Gastroesophageal sphincter (tissue), 4 donors: ENCODE measurements around the gene CAMK1D. TPM values are rescaled to one million over a fixed set of nuclear protein-coding genes. Genes with fewer than 3 reads are reported as not detected.
"Not testable (repeated sequence)": the region's sequence is repeated elsewhere in the genome, so short reads cannot be mapped to it uniquely, and the experiment has no call there.

Experiments
- ATAC-seq: fragments of 150-250 bp; one replicate; pipeline ENCODE4 v1.9.1; 2016; ENCODE audit warnings: mild to moderate bottlenecking, moderate library complexity
- H3K27ac ChIP-seq, 4 donors: fragments of 200-600 bp; sonication (generic) in 3 of 4; 1 replicate in 3 of 4; 2 replicates in 1 of 4; pipeline ENCODE4 v1.5.1; 2016 to 2019
- H3K27me3 ChIP-seq: fragments of 200-600 bp; sonication (generic); one replicate; pipeline ENCODE4 v1.5.1; 2019
- H3K36me3 ChIP-seq, 2 donors: fragments of 200-600 bp; sonication (generic); one replicate each; pipeline ENCODE4 v1.5.1; 2019; ENCODE audit warnings: control low read depth in 1 of 2
- H3K4me1 ChIP-seq, 3 donors: fragments of 200-600 bp; sonication (generic); 1 replicate in 2 of 3; 2 replicates in 1 of 3; pipeline ENCODE4 v1.5.1; 2016 to 2019; ENCODE audit warnings: control low read depth in 2 of 3
- H3K4me3 ChIP-seq, 2 donors: fragments of 200-600 bp; sonication (generic); one replicate each; pipeline ENCODE4 v1.5.1; 2019; ENCODE audit warnings: mild to moderate bottlenecking in 1 of 2, moderate library complexity in 1 of 2
- H3K9me3 ChIP-seq, 3 donors: fragments of 200-600 bp; sonication (generic); one replicate each; pipeline ENCODE4 v1.5.1; 2017 to 2019; ENCODE audit warnings: control low read depth in 2 of 3
- CTCF ChIP-seq, 4 experiments: fragments of 200-600 bp in 2 of 4; fragments of 450-650 bp in 2 of 4; sonication (generic) in 1 of 4; IDR thresholded peaks; one replicate each; pipeline ENCODE4 v1.5.1; 2017 to 2019; ENCODE audit warnings: antibody characterized with exemption in 4 of 4, mild to moderate bottlenecking in 2 of 4, moderate library complexity in 2 of 4
- EP300 ChIP-seq: sonication (generic); formaldehyde crosslinking; IDR thresholded peaks from one replicate; pipeline ENCODE4 v1.6.1; 2017; ENCODE audit warnings: antibody characterized with exemption, mild to moderate bottlenecking
- POLR2A ChIP-seq, 2 donors: fragments of 450-650 bp; IDR thresholded peaks; one replicate each; pipeline ENCODE4 v1.6.1; 2017; ENCODE audit warnings: antibody characterized with exemption in 2 of 2, mild to moderate bottlenecking in 2 of 2, moderate library complexity in 1 of 2
- POLR2AphosphoS5 ChIP-seq: sonication (generic); formaldehyde crosslinking; IDR thresholded peaks from one replicate; pipeline ENCODE4 v1.6.1; 2017; ENCODE audit warnings: antibody characterized with exemption
- WGBS, 2 donors: methylation state at CpG; one replicate each; pipeline ENCODE4 v1.1.5; 2018; ENCODE audit warnings: low coverage in 1 of 2; 5-methylcytosine and 5-hydroxymethylcytosine counted together
- total RNA-seq, 4 donors: library from RNA; depleted of rRNA; stranded (reverse); fragments of >200 nt; gene quantifications; one replicate each; pipeline ENCODE4 v1.1.0, GENCODE V29; 2016

The CAMK1D gene
- total RNA-seq, 4 donors from 2014 or later: 11.6 to 18.3 (median 15.3) TPM

DNA sequence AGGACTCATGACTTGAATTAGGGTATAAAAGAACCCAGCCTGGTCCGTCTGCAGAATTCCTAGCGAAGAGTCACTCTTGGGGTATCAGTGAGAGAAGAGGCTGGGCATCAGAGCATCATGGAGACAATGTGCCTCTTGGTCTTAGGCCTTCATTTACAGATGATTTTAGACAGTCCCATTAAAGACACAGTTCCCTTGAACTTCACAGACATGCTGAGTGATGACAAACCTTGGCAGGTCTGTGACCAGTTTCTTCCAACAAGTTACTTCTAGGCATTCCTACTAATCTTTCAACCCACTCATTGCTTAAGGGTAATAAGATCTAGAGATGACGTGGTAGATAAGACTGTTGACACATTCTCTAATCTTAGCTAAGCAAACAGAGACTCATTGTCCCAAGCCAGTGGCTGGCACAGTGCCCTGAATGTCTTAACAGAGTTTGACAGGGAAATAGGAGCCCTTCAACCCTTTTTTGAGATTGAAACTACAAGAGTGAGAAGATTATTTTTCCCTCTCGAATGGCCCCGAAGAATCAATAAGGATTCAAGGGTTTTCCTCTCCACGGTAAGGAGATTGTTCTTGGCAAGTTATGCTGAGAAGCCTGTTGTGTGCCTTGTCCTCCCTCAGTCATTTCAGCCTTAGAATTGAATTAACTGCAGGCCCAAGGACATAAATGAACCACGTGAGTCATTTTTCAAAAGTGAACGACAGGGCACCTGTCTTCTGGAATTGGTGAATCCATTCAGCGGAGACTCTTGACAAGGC, 371.1 kb downstream of the CAMK1D start:
- 36 to 60% methylated on average over 4 to 7 of the region's 9 CpGs for WGBS, 2 donors
- H3K36me3 ChIP-seq: no peaks in the 10 kb centered on the region
- no peak overlapping the region for H3K4me3 ChIP-seq
- no peaks in the 10 kb centered on the region for H3K27me3 ChIP-seq
- peaks cover 0 to 24% (median 0%) of the 10 kb centered on the region in 3 donors for H3K4me1 ChIP-seq
- ATAC-seq: peak; percentile 87
- H3K9me3 ChIP-seq: no peaks in the 10 kb centered on the region
- TF ChIP-seq POLR2AphosphoS5 (peak; percentile 69), EP300 (no peak)
- peak overlapping the region in 3 of 4 donors; percentile 15 to 42 (median 25) for H3K27ac ChIP-seq

- 88 to 100% methylated on average over 3 of the region's 3 CpGs for WGBS, 2 donors
- TF ChIP-seq POLR2A (IDR thresholded peaks at IDR 0.05) (no peak), EP300 (no peak), CTCF (IDR thresholded peaks at IDR 0.05) (no peak), POLR2AphosphoS5 (no peak)
- no peak for ATAC-seq
- Histone ChIP-seq H3K4me1 (peaks cover 0 to 24% (median 0%) of the 10 kb centered on the region in 3 donors), H3K4me3 (no peak overlapping the region), H3K36me3 (no peaks in the 10 kb centered on the region), H3K27me3 (no peaks in the 10 kb centered on the region), H3K9me3 (no peaks in the 10 kb centered on the region), H3K27ac (no peak overlapping the region)
Measured at GRCh38 chr10:12721334-12721733, 372.0 kb downstream of the CAMK1D start.

DNA sequence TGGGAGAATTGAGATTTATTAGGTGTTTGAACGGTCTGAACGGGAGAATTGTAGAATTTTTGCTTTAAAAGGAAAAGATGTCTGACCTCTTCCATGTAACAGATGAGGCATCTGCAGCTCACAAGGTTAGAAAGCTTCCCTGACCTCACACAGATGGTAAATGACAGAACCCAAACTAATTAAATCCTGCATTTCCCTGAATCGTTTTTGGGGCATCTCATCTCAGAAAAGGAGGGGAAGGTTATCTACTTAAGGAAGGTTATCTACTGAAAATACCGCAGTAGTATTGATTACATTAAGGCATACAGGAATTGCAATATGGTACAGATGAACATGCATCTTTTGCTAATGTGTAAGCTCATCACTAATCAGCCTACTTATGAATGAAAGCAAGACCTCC, 373.9 kb downstream of the CAMK1D start:
- no peaks in the 10 kb centered on the region for H3K36me3 ChIP-seq
- H3K9me3 ChIP-seq: no peaks in the 10 kb centered on the region
- no peak overlapping the region for H3K4me3 ChIP-seq
- WGBS, 2 donors: 34 to 55% methylated on average over 4 of the region's 4 CpGs
- TF ChIP-seq POLR2A (IDR thresholded peaks at IDR 0.05) (no peak), EP300 (no peak), CTCF (IDR thresholded peaks at IDR 0.05) (no peak), POLR2AphosphoS5 (no peak)
- no peak for ATAC-seq
- no peak overlapping the region for H3K27ac ChIP-seq
- no peaks in the 10 kb centered on the region for H3K27me3 ChIP-seq
- peaks cover 0 to 41% (median 4%) of the 10 kb centered on the region in 3 donors for H3K4me1 ChIP-seq

DNA sequence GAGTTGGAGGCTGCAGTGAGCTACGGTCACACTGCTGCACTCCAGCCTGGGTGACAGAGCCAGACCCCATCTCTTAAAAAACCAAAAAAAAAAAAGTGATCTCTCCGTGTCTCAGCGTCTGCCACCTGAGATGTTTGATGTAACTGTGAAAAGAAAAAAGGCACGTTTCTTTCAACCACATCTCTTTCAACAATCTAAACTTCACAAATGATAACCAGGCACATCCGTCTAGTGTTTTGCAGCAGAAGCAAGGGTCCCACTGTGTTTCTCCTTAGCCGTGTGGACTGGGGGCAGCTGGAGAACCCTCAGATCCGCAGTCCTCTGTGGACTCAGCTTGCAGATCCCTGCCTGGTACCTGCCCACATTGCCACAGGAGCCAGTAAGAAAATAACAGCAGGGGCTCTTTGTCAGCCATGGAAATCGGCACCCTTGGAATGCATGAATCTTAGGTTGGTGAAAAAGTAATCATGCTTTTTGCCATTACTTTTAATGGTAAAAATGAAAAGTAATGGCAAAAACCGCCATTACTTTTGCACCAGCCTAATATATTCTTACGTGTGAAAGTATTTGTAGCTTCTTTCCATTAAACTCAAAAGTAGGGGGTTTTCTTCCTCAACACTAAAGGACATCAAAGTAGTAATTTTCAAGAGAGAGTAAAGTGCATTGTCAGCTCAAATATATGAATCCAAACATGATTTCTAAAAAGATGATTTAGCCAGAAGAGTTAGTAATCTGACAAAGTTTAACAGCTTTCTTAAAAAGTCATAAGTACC, 375.6 kb downstream of the CAMK1D start:
- no peaks in the 10 kb centered on the region for H3K27me3 ChIP-seq
- WGBS, 2 donors: 83 to 87% methylated on average over 8 to 9 of the region's 10 CpGs
- TF ChIP-seq EP300: no peak
- TF ChIP-seq POLR2A (IDR thresholded peaks at IDR 0.05): no peak
- no peak for TF ChIP-seq POLR2AphosphoS5
- no peak for TF ChIP-seq CTCF (IDR thresholded peaks at IDR 0.05)
- H3K27ac ChIP-seq: no peak overlapping the region
- ATAC-seq: no peak
- H3K4me1 ChIP-seq: peaks cover 0 to 49% (median 4%) of the 10 kb centered on the region in 3 donors
- no peaks in the 10 kb centered on the region for H3K36me3 ChIP-seq
- no peak overlapping the region for H3K4me3 ChIP-seq
- H3K9me3 ChIP-seq: no peaks in the 10 kb centered on the region

DNA sequence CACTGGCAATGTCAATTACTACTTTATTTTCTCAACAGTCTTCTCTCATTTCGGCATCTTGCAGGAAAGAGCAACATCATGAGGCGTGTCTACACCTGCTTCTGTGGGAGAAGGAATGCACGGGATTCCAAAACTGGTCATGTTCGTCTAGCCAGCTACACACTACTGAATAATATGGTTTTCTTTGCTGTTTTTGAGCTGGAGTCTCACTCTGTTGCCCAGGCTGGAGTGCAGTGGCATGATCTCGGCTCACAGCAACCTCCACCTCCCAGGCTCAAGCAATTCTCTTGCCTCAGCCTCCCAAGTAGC, 376.2 kb downstream of the CAMK1D start:
- not testable (repeated sequence) for H3K4me3 ChIP-seq, H3K27ac ChIP-seq, H3K9me3 ChIP-seq, H3K27me3 ChIP-seq, ATAC-seq, H3K36me3 ChIP-seq
- WGBS, 2 donors: 94 to 95% methylated on average over 5 of the region's 5 CpGs
- peaks cover 0 to 49% (median 4%) of the 10 kb centered on the region in 3 donors for H3K4me1 ChIP-seq
